Tibial nerve (tissue), 4 donors: ENCODE measurements around the gene CFAP46. TPM values are rescaled to one million over a fixed set of nuclear protein-coding genes. Genes with fewer than 3 reads are reported as not detected.
"Not testable (repeated sequence)": the region's sequence is repeated elsewhere in the genome, so short reads cannot be mapped to it uniquely, and the experiment has no call there.

ENCODE experiments used
- DNase-seq, 2 donors: peaks; one replicate each; pipeline ENCODE4 v3.0.0-alpha.2; 2019; ENCODE audit warnings: low spot score in 2 of 2
- H3K27ac ChIP-seq, 4 donors: fragments of 200-600 bp; sonication (generic) in 3 of 4; one replicate each; pipeline ENCODE4 v1.5.1; 2017 to 2019; ENCODE audit warnings: mild to moderate bottlenecking in 1 of 4
- H3K27me3 ChIP-seq, 2 donors: fragments of 200-600 bp; sonication (generic) in 1 of 2; one replicate each; pipeline versions ENCODE4 v1.5.1 to v1.6.0; 2017 to 2019
- H3K36me3 ChIP-seq, 3 donors: fragments of 200-600 bp; sonication (generic); one replicate each; pipeline ENCODE4 v1.5.1; 2018 to 2019
- H3K4me1 ChIP-seq, 4 donors: fragments of 200-600 bp; sonication (generic) in 3 of 4; one replicate each; pipeline ENCODE4 v1.5.1; 2017 to 2019
- H3K4me3 ChIP-seq, 4 donors: fragments of 200-600 bp; sonication (generic) in 3 of 4; one replicate each; pipeline ENCODE4 v1.5.1; 2017 to 2019; ENCODE audit warnings: mild to moderate bottlenecking in 1 of 4, moderate library complexity in 1 of 4
- H3K9me3 ChIP-seq, 4 donors: fragments of 200-600 bp; sonication (generic) in 3 of 4; one replicate each; pipeline ENCODE4 v1.5.1; 2017 to 2019
- EP300 ChIP-seq, 2 donors: sonication (generic); formaldehyde crosslinking; IDR thresholded peaks; one replicate each; pipeline ENCODE4 v1.6.1; 2017; ENCODE audit warnings: antibody characterized with exemption in 2 of 2, mild to moderate bottlenecking in 1 of 2
- POLR2A ChIP-seq, 2 donors: fragments of 450-650 bp; IDR thresholded peaks; one replicate each; pipeline ENCODE4 v1.6.1; 2017; ENCODE audit warnings: antibody characterized with exemption in 2 of 2, mild to moderate bottlenecking in 2 of 2, moderate library complexity in 2 of 2
- WGBS, 2 donors: methylation state at CpG; one replicate each; pipeline ENCODE4 v1.1.5; 2018; 5-methylcytosine and 5-hydroxymethylcytosine counted together
- total RNA-seq, 4 donors: library from RNA; depleted of rRNA; stranded (reverse); fragments of >200 nt; gene quantifications; one replicate each; pipeline ENCODE4 v1.1.0, GENCODE V29; 2016
- TF ChIP-seq, protein P1 (sequence below), 5 experiments: fragments of 200-600 bp in 3 of 5; fragments of 450-650 bp in 2 of 5; sonication (generic) in 3 of 5; IDR thresholded peaks; one replicate each; pipeline ENCODE4 v1.5.1; 2016 to 2019; ENCODE audit warnings: antibody characterized with exemption in 5 of 5, mild to moderate bottlenecking in 3 of 5, moderate library complexity in 2 of 5

The CFAP46 gene
- total RNA-seq, 4 donors from 2014 or later, result 0.90 to 1.4 TPM; not detected in 2

DNA sequence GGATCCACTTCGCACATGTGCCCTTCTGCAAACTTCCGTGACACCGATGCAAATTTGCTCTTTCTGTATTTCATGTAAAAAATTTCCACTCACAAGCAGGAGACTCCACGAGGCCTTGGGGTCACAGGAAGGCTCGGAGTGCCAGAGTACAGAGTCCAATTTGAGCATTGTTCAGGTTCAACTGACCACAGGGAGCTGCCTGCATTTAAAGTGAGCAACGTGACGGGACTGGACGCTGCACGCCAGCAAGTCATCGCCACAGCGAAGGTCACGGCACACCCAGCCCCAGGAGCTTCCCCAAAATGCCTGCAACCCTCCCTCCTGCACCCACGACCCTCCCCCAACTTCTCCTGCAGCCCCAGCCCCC, 115.0 kb downstream of the CFAP46 start:
- Histone ChIP-seq H3K27ac (no peak overlapping the region), H3K27me3 (peaks cover 0 to 21% of the 10 kb centered on the region in 2 donors), H3K36me3 (no peaks in the 10 kb centered on the region), H3K9me3 (no peaks in the 10 kb centered on the region), H3K4me3 (no peak overlapping the region), H3K4me1 (no peaks in the 10 kb centered on the region)
- WGBS, 2 donors, result 74 to 82% methylated on average over 13 of the region's 13 CpGs
- TF ChIP-seq EP300 (IDR thresholded peaks at IDR 0.05) (no peak), POLR2A (IDR thresholded peaks at IDR 0.05) (no peak)
- TF ChIP-seq, protein P1, sequence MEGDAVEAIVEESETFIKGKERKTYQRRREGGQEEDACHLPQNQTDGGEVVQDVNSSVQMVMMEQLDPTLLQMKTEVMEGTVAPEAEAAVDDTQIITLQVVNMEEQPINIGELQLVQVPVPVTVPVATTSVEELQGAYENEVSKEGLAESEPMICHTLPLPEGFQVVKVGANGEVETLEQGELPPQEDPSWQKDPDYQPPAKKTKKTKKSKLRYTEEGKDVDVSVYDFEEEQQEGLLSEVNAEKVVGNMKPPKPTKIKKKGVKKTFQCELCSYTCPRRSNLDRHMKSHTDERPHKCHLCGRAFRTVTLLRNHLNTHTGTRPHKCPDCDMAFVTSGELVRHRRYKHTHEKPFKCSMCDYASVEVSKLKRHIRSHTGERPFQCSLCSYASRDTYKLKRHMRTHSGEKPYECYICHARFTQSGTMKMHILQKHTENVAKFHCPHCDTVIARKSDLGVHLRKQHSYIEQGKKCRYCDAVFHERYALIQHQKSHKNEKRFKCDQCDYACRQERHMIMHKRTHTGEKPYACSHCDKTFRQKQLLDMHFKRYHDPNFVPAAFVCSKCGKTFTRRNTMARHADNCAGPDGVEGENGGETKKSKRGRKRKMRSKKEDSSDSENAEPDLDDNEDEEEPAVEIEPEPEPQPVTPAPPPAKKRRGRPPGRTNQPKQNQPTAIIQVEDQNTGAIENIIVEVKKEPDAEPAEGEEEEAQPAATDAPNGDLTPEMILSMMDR (IDR thresholded peaks at IDR 0.05), result no peak
- no peak for DNase-seq

DNA sequence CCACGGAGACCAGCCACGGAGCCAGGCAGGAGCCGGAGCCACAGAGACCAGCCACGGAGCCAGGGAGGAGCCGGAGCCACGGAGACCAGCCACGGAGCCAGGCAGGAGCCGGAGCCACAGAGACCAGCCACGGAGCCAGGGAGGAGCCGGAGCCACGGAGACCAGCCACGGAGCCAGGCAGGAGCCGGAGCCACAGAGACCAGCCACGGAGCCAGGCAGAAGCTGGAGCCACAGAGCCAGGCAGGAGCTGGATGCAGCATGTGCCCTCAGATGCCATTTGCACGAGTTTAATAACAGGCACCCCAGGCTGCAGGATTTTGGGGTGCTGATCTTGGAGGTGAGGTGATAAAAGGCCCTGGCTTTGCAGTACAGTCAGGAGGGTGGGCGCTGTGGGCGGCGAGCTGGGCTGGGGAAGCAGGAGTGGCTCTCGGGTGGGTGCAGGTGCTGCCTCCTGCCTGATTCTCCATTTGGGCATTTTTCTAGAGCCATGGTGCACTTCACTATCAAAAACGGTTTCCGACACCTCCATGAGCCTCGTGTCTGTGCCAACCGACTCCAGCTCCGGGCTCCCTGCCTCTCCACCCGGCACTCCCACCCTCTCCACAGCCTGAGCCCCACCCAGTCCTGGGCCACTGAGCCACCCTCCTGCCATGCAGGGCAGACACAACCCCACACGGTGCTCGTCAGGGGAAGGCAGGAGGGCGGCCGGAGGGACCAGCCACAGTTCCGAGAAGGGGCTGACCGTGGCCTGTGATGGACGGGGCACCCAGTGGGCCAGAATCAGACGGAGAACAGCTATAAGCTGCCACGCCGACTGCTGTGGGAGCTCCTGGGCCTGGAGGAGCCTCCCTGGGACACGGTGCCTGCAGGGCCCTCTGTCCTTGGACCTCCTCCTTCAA, 115.6 kb downstream of the CFAP46 start:
- no peak overlapping the region for H3K27ac ChIP-seq
- DNase-seq, result no peak
- no peaks in the 10 kb centered on the region for H3K9me3 ChIP-seq
- 93 to 95% methylated on average over 31 to 36 of the region's 36 CpGs for WGBS, 2 donors
- H3K36me3 ChIP-seq, result no peaks in the 10 kb centered on the region
- H3K4me1 ChIP-seq, result no peaks in the 10 kb centered on the region
- TF ChIP-seq POLR2A (IDR thresholded peaks at IDR 0.05) (no peak), EP300 (IDR thresholded peaks at IDR 0.05) (no peak)
- TF ChIP-seq, protein P1 (IDR thresholded peaks at IDR 0.05), result no peak
- no peak overlapping the region for H3K4me3 ChIP-seq
- peaks cover 0 to 16% of the 10 kb centered on the region in 2 donors for H3K27me3 ChIP-seq

DNA sequence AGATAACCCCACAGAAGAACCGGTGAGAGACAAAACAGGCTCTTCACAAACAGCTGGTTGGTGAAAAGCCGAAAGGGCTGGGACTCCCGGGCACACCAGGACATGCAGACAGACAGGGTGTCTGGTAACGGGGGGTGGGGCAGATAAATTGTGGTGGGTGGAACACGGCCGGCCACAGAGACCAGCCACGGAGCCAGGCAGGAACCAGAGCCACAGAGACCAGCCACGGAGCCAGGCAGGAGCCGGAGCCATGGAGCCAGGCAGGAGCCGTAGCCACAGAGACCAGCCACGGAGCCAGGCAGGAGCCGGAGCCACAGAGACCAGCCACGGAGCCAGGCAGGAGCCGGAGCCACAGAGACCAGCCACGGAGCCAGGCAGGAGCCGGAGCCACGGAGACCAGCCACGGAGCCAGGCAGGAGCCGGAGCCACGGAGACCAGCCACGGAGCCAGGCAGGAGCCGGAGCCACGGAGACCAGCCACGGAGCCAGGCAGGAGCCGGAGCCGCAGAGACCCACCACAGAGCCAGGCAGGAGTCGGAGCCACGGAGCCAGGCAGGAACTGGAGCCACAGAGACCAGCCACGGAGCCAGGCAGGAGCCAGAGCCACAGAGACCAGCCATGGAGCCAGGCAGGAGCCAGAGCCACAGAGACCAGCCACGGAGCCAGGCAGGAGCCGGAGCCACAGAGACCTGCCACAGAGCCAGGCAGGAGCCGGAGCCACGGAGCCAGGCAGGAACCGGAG, 116.4 kb downstream of the CFAP46 start:
- 94 to 96% methylated on average over 24 to 34 of the region's 34 CpGs for WGBS, 2 donors

DNA sequence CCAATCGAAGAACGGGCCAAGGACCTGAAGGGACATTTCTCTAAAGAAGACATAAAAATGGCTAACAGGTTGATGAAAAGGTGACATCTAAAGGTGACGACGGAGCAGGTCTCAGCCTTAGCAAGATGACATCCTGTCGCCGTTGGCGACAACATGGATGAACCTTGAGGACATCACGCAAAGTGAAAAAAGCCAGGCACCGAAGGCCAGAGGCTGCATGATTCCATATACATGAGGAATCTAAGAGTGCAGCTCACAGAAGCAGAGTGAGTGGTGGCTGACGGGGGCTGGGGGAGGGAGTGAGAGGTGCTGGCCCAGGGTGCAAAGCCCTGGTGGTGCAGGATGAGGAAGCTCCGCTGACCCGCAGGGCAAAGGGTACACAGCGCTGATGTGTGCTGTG, 122.3 kb downstream of the CFAP46 start:
- Histone ChIP-seq H3K27me3 (peaks cover 0 to 24% of the 10 kb centered on the region in 2 donors), H3K27ac (no peak overlapping the region), H3K36me3 (no peaks in the 10 kb centered on the region), H3K4me3 (no peak overlapping the region), H3K4me1 (no peaks in the 10 kb centered on the region), H3K9me3 (peaks cover 0 to 7% (median 0%) of the 10 kb centered on the region in 4 donors)
- TF ChIP-seq EP300 (IDR thresholded peaks at IDR 0.05), result no peak
- TF ChIP-seq POLR2A (IDR thresholded peaks at IDR 0.05), result no peak
- TF ChIP-seq, protein P1 (IDR thresholded peaks at IDR 0.05), result no peak
- no peak for DNase-seq
- 93 to 94% methylated on average over 13 of the region's 13 CpGs for WGBS, 2 donors

More for the DNA sequence above, 116.4 kb downstream of the CFAP46 start:
- DNase-seq, H3K36me3 ChIP-seq, H3K4me3 ChIP-seq, H3K4me1 ChIP-seq, H3K9me3 ChIP-seq, H3K27ac ChIP-seq: not testable (repeated sequence)
- H3K27me3 ChIP-seq, result peaks cover 0 to 11% of the 10 kb centered on the region in 2 donors

DNA sequence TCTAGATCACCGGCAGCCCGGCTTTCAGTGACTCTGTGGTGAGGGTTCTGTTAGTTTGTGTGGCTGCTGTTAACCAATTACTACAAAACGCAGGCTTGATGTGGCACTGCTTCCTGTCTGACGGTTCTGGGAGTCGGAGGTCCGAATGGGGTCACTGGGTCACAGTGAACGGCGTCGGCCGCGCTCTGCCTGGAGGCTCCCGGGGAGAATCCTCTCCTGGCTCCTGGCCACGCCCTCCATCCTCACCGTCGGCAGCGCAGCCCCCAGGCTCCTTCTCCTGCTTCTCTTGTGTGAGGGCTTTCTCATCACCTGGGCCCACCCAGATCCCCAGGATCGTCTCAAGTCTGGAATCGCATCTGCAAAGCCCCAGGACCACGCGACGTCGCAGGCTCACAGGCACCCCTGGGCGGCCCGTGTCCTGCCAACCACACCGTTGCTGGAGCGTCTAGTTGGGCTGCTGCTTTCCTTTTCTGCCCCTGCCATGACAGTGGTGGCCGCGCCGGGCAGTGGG, 124.6 kb downstream of the CFAP46 start:
- no peak for DNase-seq
- no peak overlapping the region for H3K4me3 ChIP-seq
- H3K27ac ChIP-seq, result no peak overlapping the region
- H3K27me3 ChIP-seq, result peaks cover 0 to 24% of the 10 kb centered on the region in 2 donors
- no peaks in the 10 kb centered on the region for H3K36me3 ChIP-seq
- H3K4me1 ChIP-seq, result no peaks in the 10 kb centered on the region
- WGBS, 2 donors, result 74 to 81% methylated on average over 28 to 29 of the region's 29 CpGs
- peaks cover 0 to 7% (median 0%) of the 10 kb centered on the region in 4 donors for H3K9me3 ChIP-seq
- TF ChIP-seq, protein P1 (IDR thresholded peaks at IDR 0.05), result no peak
- TF ChIP-seq POLR2A (IDR thresholded peaks at IDR 0.05) (no peak), EP300 (IDR thresholded peaks at IDR 0.05) (no peak)
